Measurements from ENCODE around the gene PHLDA1. TPM values are rescaled to one million over a fixed set of nuclear protein-coding genes. Genes with fewer than 3 reads are reported as not detected.
A peak's percentile ranks its signal among the peaks of the same experiment; 100 is the strongest.

Gene PHLDA1
- total and polyA plus RNA-seq, 10 of the 15 experiments (the other 5 are each of a cell fraction or from before 2014, with no cell fraction given), result 0.66 to 14.2 (median 1.3) TPM

DNA sequence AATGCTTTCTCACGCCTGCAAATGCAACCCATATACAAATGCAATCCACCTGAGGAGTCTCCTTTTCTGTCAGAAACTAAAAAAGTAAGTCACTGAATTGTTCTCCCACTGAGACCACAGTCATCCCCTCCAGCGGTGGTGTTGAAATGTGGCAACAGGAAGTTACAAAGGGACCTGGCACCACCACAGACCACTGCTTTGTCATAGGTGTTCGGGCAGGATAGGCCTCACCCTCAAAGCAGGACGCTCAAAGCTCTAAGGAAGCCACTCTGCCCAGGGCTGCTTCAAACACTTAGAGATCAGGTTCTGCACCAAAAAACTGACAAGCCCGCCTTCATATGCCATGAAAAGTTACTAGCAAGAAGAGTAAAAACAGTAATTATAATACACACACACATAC lies 11.3 kb downstream of the PHLDA1 start (continued):
- TF ChIP-seq, protein P1, sequence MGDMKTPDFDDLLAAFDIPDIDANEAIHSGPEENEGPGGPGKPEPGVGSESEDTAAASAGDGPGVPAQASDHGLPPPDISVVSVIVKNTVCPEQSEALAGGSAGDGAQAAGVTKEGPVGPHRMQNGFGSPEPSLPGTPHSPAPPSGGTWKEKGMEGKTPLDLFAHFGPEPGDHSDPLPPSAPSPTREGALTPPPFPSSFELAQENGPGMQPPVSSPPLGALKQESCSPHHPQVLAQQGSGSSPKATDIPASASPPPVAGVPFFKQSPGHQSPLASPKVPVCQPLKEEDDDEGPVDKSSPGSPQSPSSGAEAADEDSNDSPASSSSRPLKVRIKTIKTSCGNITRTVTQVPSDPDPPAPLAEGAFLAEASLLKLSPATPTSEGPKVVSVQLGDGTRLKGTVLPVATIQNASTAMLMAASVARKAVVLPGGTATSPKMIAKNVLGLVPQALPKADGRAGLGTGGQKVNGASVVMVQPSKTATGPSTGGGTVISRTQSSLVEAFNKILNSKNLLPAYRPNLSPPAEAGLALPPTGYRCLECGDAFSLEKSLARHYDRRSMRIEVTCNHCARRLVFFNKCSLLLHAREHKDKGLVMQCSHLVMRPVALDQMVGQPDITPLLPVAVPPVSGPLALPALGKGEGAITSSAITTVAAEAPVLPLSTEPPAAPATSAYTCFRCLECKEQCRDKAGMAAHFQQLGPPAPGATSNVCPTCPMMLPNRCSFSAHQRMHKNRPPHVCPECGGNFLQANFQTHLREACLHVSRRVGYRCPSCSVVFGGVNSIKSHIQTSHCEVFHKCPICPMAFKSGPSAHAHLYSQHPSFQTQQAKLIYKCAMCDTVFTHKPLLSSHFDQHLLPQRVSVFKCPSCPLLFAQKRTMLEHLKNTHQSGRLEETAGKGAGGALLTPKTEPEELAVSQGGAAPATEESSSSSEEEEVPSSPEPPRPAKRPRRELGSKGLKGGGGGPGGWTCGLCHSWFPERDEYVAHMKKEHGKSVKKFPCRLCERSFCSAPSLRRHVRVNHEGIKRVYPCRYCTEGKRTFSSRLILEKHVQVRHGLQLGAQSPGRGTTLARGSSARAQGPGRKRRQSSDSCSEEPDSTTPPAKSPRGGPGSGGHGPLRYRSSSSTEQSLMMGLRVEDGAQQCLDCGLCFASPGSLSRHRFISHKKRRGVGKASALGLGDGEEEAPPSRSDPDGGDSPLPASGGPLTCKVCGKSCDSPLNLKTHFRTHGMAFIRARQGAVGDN (IDR thresholded peaks at IDR 0.05), result no peak
- TF ChIP-seq GABPA (IDR thresholded peaks at IDR 0.05; ENCODE audit: low read depth) (peak; percentile 33; the same call in 1 of the 2 replicates), JUND (IDR thresholded peaks at IDR 0.05; ENCODE audit: low read depth, low read length) (no peak), BRCA1 (IDR thresholded peaks at IDR 0.05; ENCODE audit: low read depth, low read length) (no peak), ZNF384 (IDR thresholded peaks at IDR 0.05; ENCODE audit: borderline replicate concordance, low read depth, low read length) (no peak), CHD1 (IDR thresholded peaks at IDR 0.05; ENCODE audit: low read depth, low read length) (no peak), RUNX3 (IDR thresholded peaks at IDR 0.05; ENCODE audit: low read length) (peak; percentile 67), SMC3 (IDR thresholded peaks at IDR 0.05; ENCODE audit: borderline replicate concordance, low read length) (no peak), TCF7 (IDR thresholded peaks at IDR 0.05; ENCODE audit: borderline replicate concordance) (no peak), ZZZ3 (IDR thresholded peaks at IDR 0.05; ENCODE audit: control insufficient read depth, insufficient read length, low read depth) (no peak), CREM (IDR thresholded peaks at IDR 0.05; ENCODE audit: low read depth) (0 out of 2 replicates have a peak, but pooled peaks have one; percentile 12), POLR2A (IDR thresholded peaks at IDR 0.05; ENCODE audit: low read depth, low read length) (no peak), EZH2 (IDR thresholded peaks at IDR 0.05; ENCODE audit: borderline replicate concordance, control insufficient read depth, low read depth, low read length) (no peak), CHD2 (IDR thresholded peaks at IDR 0.05; ENCODE audit: borderline replicate concordance, low read depth, low read length) (no peak)
- TF ChIP-seq, protein P2, sequence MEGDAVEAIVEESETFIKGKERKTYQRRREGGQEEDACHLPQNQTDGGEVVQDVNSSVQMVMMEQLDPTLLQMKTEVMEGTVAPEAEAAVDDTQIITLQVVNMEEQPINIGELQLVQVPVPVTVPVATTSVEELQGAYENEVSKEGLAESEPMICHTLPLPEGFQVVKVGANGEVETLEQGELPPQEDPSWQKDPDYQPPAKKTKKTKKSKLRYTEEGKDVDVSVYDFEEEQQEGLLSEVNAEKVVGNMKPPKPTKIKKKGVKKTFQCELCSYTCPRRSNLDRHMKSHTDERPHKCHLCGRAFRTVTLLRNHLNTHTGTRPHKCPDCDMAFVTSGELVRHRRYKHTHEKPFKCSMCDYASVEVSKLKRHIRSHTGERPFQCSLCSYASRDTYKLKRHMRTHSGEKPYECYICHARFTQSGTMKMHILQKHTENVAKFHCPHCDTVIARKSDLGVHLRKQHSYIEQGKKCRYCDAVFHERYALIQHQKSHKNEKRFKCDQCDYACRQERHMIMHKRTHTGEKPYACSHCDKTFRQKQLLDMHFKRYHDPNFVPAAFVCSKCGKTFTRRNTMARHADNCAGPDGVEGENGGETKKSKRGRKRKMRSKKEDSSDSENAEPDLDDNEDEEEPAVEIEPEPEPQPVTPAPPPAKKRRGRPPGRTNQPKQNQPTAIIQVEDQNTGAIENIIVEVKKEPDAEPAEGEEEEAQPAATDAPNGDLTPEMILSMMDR (IDR thresholded peaks at IDR 0.05 in 2 of 3, conservative IDR thresholded peaks at IDR 0.05 in 1 of 3; ENCODE audit: control insufficient read depth in 2 of 3, extremely low read depth in 1 of 3, insufficient read depth in 1 of 3, low read depth in 3 of 3, low read length in 3 of 3), result no peak
- TF ChIP-seq, protein P3, sequence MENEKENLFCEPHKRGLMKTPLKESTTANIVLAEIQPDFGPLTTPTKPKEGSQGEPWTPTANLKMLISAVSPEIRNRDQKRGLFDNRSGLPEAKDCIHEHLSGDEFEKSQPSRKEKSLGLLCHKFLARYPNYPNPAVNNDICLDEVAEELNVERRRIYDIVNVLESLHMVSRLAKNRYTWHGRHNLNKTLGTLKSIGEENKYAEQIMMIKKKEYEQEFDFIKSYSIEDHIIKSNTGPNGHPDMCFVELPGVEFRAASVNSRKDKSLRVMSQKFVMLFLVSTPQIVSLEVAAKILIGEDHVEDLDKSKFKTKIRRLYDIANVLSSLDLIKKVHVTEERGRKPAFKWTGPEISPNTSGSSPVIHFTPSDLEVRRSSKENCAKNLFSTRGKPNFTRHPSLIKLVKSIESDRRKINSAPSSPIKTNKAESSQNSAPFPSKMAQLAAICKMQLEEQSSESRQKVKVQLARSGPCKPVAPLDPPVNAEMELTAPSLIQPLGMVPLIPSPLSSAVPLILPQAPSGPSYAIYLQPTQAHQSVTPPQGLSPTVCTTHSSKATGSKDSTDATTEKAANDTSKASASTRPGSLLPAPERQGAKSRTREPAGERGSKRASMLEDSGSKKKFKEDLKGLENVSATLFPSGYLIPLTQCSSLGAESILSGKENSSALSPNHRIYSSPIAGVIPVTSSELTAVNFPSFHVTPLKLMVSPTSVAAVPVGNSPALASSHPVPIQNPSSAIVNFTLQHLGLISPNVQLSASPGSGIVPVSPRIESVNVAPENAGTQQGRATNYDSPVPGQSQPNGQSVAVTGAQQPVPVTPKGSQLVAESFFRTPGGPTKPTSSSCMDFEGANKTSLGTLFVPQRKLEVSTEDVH (IDR thresholded peaks at IDR 0.05; ENCODE audit: low read depth, partially characterized antibody), result no peak
- TF ChIP-seq, protein P4, sequence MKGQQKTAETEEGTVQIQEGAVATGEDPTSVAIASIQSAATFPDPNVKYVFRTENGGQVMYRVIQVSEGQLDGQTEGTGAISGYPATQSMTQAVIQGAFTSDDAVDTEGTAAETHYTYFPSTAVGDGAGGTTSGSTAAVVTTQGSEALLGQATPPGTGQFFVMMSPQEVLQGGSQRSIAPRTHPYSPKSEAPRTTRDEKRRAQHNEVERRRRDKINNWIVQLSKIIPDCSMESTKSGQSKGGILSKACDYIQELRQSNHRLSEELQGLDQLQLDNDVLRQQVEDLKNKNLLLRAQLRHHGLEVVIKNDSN (IDR thresholded peaks at IDR 0.05; ENCODE audit: borderline replicate concordance, extremely low read length, insufficient read depth, low read depth, low read length), result no peak
